Measurements from ENCODE around the gene PARVA.

DNA sequence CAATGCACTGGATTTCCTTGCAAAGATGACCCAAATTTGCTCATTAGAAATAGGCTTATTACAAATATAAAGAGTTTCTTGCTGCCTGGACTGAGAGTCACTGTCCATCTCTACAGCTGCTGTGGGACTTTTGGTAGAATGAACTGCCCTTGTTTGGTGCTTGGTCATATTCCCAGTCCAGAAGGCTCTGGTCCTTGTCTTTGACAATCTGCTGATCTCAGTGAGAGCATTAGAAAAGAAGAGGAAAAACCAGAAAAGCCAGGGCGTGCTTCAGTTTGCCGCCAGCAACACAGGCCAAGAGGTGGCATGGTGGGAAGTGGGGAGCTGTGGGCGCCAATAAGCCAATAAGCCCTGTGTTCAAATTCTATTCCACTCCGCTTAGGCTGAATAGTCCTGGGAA is 48.2 kb upstream of the PARVA start:
- TF ChIP-seq, protein P1, sequence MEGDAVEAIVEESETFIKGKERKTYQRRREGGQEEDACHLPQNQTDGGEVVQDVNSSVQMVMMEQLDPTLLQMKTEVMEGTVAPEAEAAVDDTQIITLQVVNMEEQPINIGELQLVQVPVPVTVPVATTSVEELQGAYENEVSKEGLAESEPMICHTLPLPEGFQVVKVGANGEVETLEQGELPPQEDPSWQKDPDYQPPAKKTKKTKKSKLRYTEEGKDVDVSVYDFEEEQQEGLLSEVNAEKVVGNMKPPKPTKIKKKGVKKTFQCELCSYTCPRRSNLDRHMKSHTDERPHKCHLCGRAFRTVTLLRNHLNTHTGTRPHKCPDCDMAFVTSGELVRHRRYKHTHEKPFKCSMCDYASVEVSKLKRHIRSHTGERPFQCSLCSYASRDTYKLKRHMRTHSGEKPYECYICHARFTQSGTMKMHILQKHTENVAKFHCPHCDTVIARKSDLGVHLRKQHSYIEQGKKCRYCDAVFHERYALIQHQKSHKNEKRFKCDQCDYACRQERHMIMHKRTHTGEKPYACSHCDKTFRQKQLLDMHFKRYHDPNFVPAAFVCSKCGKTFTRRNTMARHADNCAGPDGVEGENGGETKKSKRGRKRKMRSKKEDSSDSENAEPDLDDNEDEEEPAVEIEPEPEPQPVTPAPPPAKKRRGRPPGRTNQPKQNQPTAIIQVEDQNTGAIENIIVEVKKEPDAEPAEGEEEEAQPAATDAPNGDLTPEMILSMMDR (IDR thresholded peaks at IDR 0.05; ENCODE audit: insufficient read depth, low read depth, low read length) = no peak
- TF ChIP-seq EZH2 (IDR thresholded peaks at IDR 0.05; ENCODE audit: insufficient read depth, low read length) = no peak

Data from astrocyte (in vitro differentiated cells and primary cell).